Caco-2 (cell line): Measurements from ENCODE around the gene TLR9. TPM values are rescaled to one million over a fixed set of nuclear protein-coding genes. Genes with fewer than 3 reads are reported as not detected.

ENCODE experiments used
- BruUV-seq: library from RNA; stranded (reverse); fragments of 400-500 nt; replicated peaks from 2 replicates; lab custom pipeline; 2021; lab: Mats Ljungman, UMichigan
- CTCF ChIA-PET: fragments of 300-600 bp; sonication (Branson Sonifier 250); formaldehyde crosslinking; loops from one replicate; lab custom pipeline; 2022; ENCODE audit warnings: antibody characterized with exemption; lab: Charles Lee
- POLR2A ChIA-PET: fragments of 300-600 bp; sonication (Branson Sonifier 250); formaldehyde crosslinking; loops from one replicate; lab custom pipeline; 2022; ENCODE audit warnings: antibody characterized with exemption; lab: Charles Lee
- DNase-seq, 2 experiments: peaks; one replicate each; pipeline versions ENCODE4 v3.0.0 to v3.0.0-alpha.2; 2020 to 2022
- H3K27me3 ChIP-seq: replicated peaks from 2 replicates; pipeline ENCODE4 v1.6.0; 2011; ENCODE audit warnings: low read length; ENCODE audit not compliant: control insufficient read depth, insufficient read depth
- H3K36me3 ChIP-seq: 2 replicates; pipeline ENCODE4 v1.5.1; 2011; ENCODE audit warnings: low read length; ENCODE audit not compliant: control insufficient read depth, insufficient read depth
- H3K4me1 ChIP-seq: fragments of 250-450 bp; sonication (Bioruptor Pico); 2 replicates; pipeline ENCODE4 v1.5.1; 2020; ENCODE audit warnings: mild to moderate bottlenecking
- H3K4me3 ChIP-seq: 2 replicates; pipeline ENCODE4 v1.5.1; 2011; ENCODE audit warnings: low read depth, mild to moderate bottlenecking, control low read depth, low read length
- H3K9me3 ChIP-seq: fragments of 250-450 bp; sonication (Bioruptor Pico); 2 replicates; pipeline ENCODE4 v1.5.1; 2020; ENCODE audit warnings: mild to moderate bottlenecking, moderate library complexity
- H3K27ac Mint-ChIP-seq: one replicate; pipeline ENCODE4 v1.8.0; 2022; ENCODE audit warnings: mixed read lengths; ENCODE audit not compliant: unreplicated experiment
- H3K27me3 Mint-ChIP-seq: one replicate; pipeline ENCODE4 v1.8.0; 2022; ENCODE audit warnings: mixed read lengths; ENCODE audit not compliant: insufficient read depth, unreplicated experiment
- H3K36me3 Mint-ChIP-seq: one replicate; pipeline ENCODE4 v1.8.0; 2022; ENCODE audit warnings: mild to moderate bottlenecking, mixed read lengths; ENCODE audit not compliant: insufficient read depth, unreplicated experiment
- H3K4me1 Mint-ChIP-seq: one replicate; pipeline ENCODE4 v1.8.0; 2022; ENCODE audit warnings: low read depth, mixed read lengths; ENCODE audit not compliant: unreplicated experiment
- H3K4me3 Mint-ChIP-seq: one replicate; pipeline ENCODE4 v1.8.0; 2022; ENCODE audit warnings: mild to moderate bottlenecking, moderate library complexity, mixed read lengths; ENCODE audit not compliant: unreplicated experiment
- H3K9me3 Mint-ChIP-seq: one replicate; pipeline ENCODE4 v1.8.0; 2022; ENCODE audit warnings: mixed read lengths; ENCODE audit not compliant: unreplicated experiment
- CTCF ChIP-seq, 2 experiments: fragments of 200-600 bp in 1 of 2; IDR thresholded peaks; 1 replicate in 1 of 2; 2 replicates in 1 of 2; pipeline versions ENCODE4 v1.5.1 to v1.8.0; 2011 to 2022; ENCODE audit warnings: antibody characterized with exemption in 1 of 2, control low read depth in 1 of 2, inconsistent platforms in 1 of 2, low read depth in 1 of 2, low read length in 1 of 2, mild to moderate bottlenecking in 1 of 2, moderate library complexity in 1 of 2; ENCODE audit not compliant: insufficient read depth in 1 of 2, severe bottlenecking in 1 of 2, unreplicated experiment in 1 of 2
- intact Hi-C: fragments of 100-400 bp; cut with micrococcal nuclease; formaldehyde crosslinking; loops from one replicate; pipeline ENCODE4 v1.10.0; 2022; ENCODE audit not compliant: unreplicated experiment
- total RNA-seq: library from RNA; stranded (reverse); gene quantifications from 2 replicates; pipeline ENCODE4 v1.2.3, GENCODE V29; 2022

Gene TLR9
- total RNA-seq, 1 experiment from 2014 or later = not detected

DNA sequence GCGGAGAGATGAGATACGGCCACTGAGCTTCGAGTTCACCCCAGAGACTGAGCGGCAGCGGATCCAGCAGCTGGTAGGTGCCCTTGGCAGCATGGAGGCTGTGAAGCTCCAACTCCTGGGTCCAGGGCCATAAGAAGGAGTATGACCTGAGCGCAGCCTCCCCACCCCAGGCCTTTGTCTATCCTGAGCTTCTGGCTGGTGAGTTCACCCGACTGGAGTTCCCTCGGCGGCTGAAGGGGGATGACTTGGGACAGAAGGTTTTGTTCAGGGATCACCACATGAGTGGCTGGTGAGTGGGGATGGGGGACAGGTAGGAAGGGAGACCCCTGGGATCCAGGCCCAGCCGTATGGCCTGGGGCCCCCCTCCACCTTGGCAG lies 22.7 kb upstream of the TLR9 start:
- no peaks in the 10 kb centered on the region for H3K27me3 Mint-ChIP-seq
- H3K9me3 ChIP-seq = no peaks in the 10 kb centered on the region
- no peak for TF ChIP-seq CTCF (IDR thresholded peaks at IDR 0.05; ENCODE audit: insufficient read depth in 1 of 2, low read depth in 1 of 2, low read length in 1 of 2, severe bottlenecking in 1 of 2, unreplicated experiment in 1 of 2)
- no peaks in the 10 kb centered on the region for H3K9me3 Mint-ChIP-seq
- CTCF ChIA-PET = interaction anchor here (1.6 kb wide), 1 partner anchor 9 kb away, joined by 4 read pairs; the partner anchor contains the start of gene TWF2
- H3K4me3 ChIP-seq = no peak overlapping the region
- H3K4me1 Mint-ChIP-seq = no peaks in the 10 kb centered on the region
- no peak for DNase-seq
- BruUV-seq = no TSS peak
- intact Hi-C loops = no loop called here
- H3K27ac Mint-ChIP-seq = peak overlapping the region; percentile 62
- POLR2A ChIA-PET = no interaction called here
- H3K4me3 Mint-ChIP-seq = no peak overlapping the region
- peaks cover 79% of the 10 kb centered on the region for H3K36me3 Mint-ChIP-seq
- H3K36me3 ChIP-seq = no peaks in the 10 kb centered on the region; the same call in 1 of the 2 replicates
- no peaks in the 10 kb centered on the region for H3K27me3 ChIP-seq
- peaks cover 10% of the 10 kb centered on the region for H3K4me1 ChIP-seq

- no peaks in the 10 kb centered on the region for H3K4me1 Mint-ChIP-seq
- Histone ChIP-seq H3K9me3 (no peaks in the 10 kb centered on the region), H3K4me1 (peaks cover 10% of the 10 kb centered on the region), H3K4me3 (no peak overlapping the region), H3K36me3 (no peaks in the 10 kb centered on the region; the same call in 1 of the 2 replicates), H3K27me3 (no peaks in the 10 kb centered on the region)
- H3K36me3 Mint-ChIP-seq = peaks cover 73% of the 10 kb centered on the region
- intact Hi-C loops = no loop called here
- peak overlapping the region; percentile 62 for H3K27ac Mint-ChIP-seq
- H3K9me3 Mint-ChIP-seq = no peaks in the 10 kb centered on the region
- ChIA-PET CTCF (interaction anchor here (1.6 kb wide), 1 partner anchor 9 kb away, joined by 4 read pairs; the partner anchor contains the start of gene TWF2), POLR2A (no interaction called here)
- TF ChIP-seq CTCF (IDR thresholded peaks at IDR 0.05; ENCODE audit: insufficient read depth in 1 of 2, low read depth in 1 of 2, low read length in 1 of 2, severe bottlenecking in 1 of 2, unreplicated experiment in 1 of 2) = no peak
- H3K27me3 Mint-ChIP-seq = no peaks in the 10 kb centered on the region
- BruUV-seq = no TSS peak
- peak overlapping the region; percentile 48 for H3K4me3 Mint-ChIP-seq
- no peak for DNase-seq
Measured at GRCh38 chr3:52247409-52248164, 22.1 kb upstream of the TLR9 start.

DNA sequence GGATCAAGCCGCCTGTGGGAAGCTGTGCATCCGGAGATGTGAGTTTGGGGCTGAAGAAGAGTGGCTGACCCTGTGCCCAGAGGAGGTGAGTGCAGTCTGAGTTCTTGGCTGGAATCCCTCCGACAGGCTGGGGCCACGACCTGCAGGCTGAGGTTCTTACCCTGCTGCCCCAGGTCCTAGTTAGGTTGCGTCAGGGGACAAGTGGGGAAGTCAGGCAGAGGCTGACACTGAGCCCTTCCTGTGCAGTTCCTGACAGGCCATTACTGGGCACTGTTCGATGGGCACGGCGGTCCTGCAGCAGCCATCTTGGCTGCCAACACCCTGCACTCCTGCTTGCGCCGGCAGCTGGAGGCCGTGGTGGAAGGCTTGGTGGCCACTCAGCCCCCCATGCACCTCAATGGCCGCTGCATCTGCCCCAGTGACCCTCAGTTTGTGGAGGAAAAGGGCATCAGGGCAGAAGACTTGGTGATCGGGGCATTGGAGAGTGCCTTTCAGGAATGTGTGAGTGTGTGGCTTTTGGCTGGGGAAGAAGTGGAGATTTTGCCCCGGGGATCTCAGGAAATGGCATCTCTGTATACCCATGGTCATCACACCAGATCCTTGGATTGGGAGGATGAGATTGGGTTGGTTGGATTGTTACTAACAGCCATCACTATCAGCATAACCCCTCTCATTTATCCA lies 21.4 kb upstream of the TLR9 start:
- ChIA-PET CTCF (interaction anchor here (1.4 kb wide), 1 partner anchor 43 kb away, joined by 3 read pairs; no protein-coding TSS in a partner anchor), POLR2A (no interaction called here)
- no peak for DNase-seq
- peak overlapping the region; percentile 48 for H3K4me3 Mint-ChIP-seq
- Histone ChIP-seq H3K4me3 (no peak overlapping the region), H3K36me3 (no peaks in the 10 kb centered on the region; the same call in 1 of the 2 replicates), H3K9me3 (no peaks in the 10 kb centered on the region), H3K4me1 (peaks cover 10% of the 10 kb centered on the region), H3K27me3 (no peaks in the 10 kb centered on the region)
- intact Hi-C loops = no loop called here
- H3K4me1 Mint-ChIP-seq = no peaks in the 10 kb centered on the region
- no peak for TF ChIP-seq CTCF (IDR thresholded peaks at IDR 0.05; ENCODE audit: insufficient read depth in 1 of 2, low read depth in 1 of 2, low read length in 1 of 2, severe bottlenecking in 1 of 2, unreplicated experiment in 1 of 2)
- no peaks in the 10 kb centered on the region for H3K27me3 Mint-ChIP-seq
- TSS peak; percentile 25 for BruUV-seq
- peak overlapping the region; percentile 57 for H3K27ac Mint-ChIP-seq
- H3K36me3 Mint-ChIP-seq = peaks cover 66% of the 10 kb centered on the region
- no peaks in the 10 kb centered on the region for H3K9me3 Mint-ChIP-seq
